Measurements from ENCODE around the gene PAFAH1B2. TPM values are rescaled to one million over a fixed set of nuclear protein-coding genes. Genes with fewer than 3 reads are reported as not detected.

PAFAH1B2 gene
- total RNA-seq, 4 donors from 2014 or later: 58.0 to 67.5 (median 63.3) TPM

DNA sequence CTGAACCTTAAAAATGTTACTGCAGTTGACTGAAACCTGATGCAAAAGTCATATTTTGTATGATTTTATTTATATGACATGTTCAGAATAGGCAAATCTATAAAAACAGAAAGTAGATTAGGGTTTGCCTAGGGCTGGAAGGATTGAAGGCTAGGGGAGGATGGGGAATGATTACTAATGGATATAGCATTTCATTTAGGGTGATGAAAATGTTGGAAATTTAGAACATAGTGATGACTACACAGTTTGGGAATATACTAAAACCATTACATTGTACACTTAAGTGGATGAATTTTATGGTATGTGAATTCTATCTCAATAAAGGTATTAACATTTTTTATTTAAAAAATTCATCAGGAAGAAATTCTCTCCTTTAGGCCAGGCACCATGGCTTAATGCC lies 22.9 kb upstream of the PAFAH1B2 start:
- no peak for TF ChIP-seq POLR2AphosphoS5 (IDR thresholded peaks at IDR 0.05)
- TF ChIP-seq EP300 (IDR thresholded peaks at IDR 0.05): no peak
- no peak for TF ChIP-seq POLR2A (IDR thresholded peaks at IDR 0.05)
- TF ChIP-seq, protein P1, sequence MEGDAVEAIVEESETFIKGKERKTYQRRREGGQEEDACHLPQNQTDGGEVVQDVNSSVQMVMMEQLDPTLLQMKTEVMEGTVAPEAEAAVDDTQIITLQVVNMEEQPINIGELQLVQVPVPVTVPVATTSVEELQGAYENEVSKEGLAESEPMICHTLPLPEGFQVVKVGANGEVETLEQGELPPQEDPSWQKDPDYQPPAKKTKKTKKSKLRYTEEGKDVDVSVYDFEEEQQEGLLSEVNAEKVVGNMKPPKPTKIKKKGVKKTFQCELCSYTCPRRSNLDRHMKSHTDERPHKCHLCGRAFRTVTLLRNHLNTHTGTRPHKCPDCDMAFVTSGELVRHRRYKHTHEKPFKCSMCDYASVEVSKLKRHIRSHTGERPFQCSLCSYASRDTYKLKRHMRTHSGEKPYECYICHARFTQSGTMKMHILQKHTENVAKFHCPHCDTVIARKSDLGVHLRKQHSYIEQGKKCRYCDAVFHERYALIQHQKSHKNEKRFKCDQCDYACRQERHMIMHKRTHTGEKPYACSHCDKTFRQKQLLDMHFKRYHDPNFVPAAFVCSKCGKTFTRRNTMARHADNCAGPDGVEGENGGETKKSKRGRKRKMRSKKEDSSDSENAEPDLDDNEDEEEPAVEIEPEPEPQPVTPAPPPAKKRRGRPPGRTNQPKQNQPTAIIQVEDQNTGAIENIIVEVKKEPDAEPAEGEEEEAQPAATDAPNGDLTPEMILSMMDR (IDR thresholded peaks at IDR 0.05): no peak

DNA sequence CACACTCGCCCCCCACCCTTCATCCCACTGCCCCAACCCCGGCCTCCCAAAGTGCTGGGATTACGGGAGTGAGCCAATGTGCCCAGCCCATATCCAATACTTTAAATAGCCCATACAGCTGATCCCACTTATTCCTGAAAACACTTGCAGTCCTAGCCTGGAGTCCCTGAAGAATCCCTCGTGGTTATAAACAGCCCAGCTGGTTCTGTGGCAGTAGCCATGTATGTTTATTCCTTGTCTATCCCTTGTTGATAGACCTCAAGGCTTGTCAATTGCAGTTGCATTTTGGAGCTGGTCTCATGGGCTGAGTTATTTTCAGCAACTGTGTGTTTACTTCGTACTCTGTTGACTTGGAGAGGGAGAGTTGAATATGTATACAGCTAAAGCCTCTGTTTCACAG lies 21.5 kb upstream of the PAFAH1B2 start:
- H3K27ac ChIP-seq: no peak overlapping the region
- no peaks in the 10 kb centered on the region for H3K36me3 ChIP-seq
- 76% methylated on average over 5 of the region's 5 CpGs for WGBS
- H3K4me1 ChIP-seq: no peaks in the 10 kb centered on the region
- H3K27me3 ChIP-seq: no peaks in the 10 kb centered on the region
- no peaks in the 10 kb centered on the region for H3K9me3 ChIP-seq
- H3K4me3 ChIP-seq: no peak overlapping the region
- DNase-seq (ENCODE audit: low spot score in 2 of 2): no peak
- TF ChIP-seq POLR2AphosphoS5 (IDR thresholded peaks at IDR 0.05) (no peak), EP300 (IDR thresholded peaks at IDR 0.05) (no peak), POLR2A (IDR thresholded peaks at IDR 0.05) (no peak)
- TF ChIP-seq, protein P1 (IDR thresholded peaks at IDR 0.05): no peak

More for the DNA sequence above, 22.9 kb upstream of the PAFAH1B2 start:
- Histone ChIP-seq H3K27me3 (no peaks in the 10 kb centered on the region), H3K4me1 (no peaks in the 10 kb centered on the region), H3K9me3 (no peaks in the 10 kb centered on the region), H3K4me3 (no peak overlapping the region), H3K36me3 (no peaks in the 10 kb centered on the region), H3K27ac (no peak overlapping the region)
- DNase-seq (ENCODE audit: low spot score in 2 of 2): no peak

DNA sequence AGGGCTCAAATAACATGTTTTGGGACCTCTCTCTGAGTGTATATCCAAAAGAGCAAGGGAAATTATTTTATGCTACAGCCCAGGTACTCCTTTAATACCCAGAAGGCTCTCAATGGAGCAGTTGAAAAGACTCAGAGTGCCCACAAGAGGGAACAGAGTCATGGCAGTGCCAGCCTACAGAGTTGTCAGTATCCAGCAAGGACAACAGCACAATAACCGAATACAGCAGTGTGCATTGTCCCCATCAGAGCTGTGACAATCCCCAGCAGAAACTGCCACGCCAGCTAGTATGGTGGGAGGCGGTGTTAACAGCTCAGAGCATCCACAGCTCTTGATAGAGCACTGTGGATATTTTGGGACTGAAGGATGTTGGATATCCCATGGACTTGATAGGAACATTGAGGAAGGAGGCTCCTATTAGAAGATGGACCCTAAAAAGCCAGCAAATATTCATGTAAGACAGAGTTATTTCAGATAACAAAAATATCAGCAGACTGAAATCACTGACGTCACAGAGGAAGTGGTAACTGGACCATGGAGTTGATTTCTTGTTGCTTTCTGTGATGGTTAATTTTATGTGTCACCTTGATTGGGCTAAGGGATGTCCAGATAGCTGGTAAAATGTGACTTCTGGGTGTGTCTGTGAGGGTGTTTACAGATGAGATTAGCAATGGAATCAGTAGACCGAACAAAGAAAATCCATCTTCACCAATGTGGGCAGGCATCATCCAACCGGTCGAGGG lies 17.7 kb upstream of the PAFAH1B2 start:
- H3K4me3 ChIP-seq: no peak overlapping the region
- H3K27ac ChIP-seq: no peak overlapping the region
- no peaks in the 10 kb centered on the region for H3K4me1 ChIP-seq
- no peak for DNase-seq (ENCODE audit: low spot score in 2 of 2)
- no peaks in the 10 kb centered on the region for H3K9me3 ChIP-seq
- H3K36me3 ChIP-seq: no peaks in the 10 kb centered on the region
- no peaks in the 10 kb centered on the region for H3K27me3 ChIP-seq
- TF ChIP-seq POLR2AphosphoS5 (IDR thresholded peaks at IDR 0.05) (no peak), EP300 (IDR thresholded peaks at IDR 0.05) (no peak), POLR2A (IDR thresholded peaks at IDR 0.05) (no peak)
- TF ChIP-seq, protein P1 (IDR thresholded peaks at IDR 0.05): no peak
- WGBS: 89% methylated on average over 7 of the region's 7 CpGs

DNA sequence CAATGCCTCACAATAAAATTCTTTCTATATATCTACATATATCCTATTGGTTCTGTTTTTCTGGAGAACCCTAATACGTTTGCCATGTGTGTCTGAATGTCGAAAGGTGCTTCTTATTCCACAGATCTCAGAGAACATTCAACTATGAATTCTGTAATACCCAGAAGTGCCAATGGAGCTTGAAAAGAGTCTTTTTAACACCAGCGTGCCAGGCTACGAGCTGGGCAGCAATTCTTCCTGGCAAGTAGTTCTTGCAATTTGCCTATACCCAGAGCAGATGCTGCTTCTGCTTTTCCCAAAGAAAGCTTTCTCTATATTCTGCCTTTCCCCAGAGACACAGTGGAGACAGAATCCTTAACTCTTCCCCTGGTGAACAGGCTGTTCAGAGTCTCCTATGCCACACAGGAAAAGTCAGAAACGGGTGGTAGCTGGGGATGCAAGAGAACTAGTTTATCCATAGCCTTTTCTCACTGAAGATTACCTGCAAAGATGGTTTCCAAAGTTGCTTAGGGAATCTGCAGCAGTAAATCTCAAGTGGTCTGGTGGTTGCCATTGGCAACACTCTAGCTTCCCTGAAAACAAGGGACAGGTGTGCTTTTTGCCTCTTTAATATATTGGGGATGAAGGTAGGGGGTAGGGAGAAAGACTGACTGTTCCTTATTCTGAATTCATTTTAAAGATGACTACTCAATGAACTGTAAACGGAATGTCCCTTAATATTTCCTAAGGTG lies 16.8 kb upstream of the PAFAH1B2 start:
- no peak for DNase-seq (ENCODE audit: low spot score in 2 of 2)
- WGBS: 75% methylated on average over 6 of the region's 6 CpGs

More for the DNA sequence above, 16.8 kb upstream of the PAFAH1B2 start:
- no peaks in the 10 kb centered on the region for H3K4me1 ChIP-seq
- TF ChIP-seq EP300 (IDR thresholded peaks at IDR 0.05) (no peak), POLR2AphosphoS5 (IDR thresholded peaks at IDR 0.05) (no peak), POLR2A (IDR thresholded peaks at IDR 0.05) (no peak)
- TF ChIP-seq, protein P1 (IDR thresholded peaks at IDR 0.05): no peak
- no peak overlapping the region for H3K4me3 ChIP-seq
- H3K27me3 ChIP-seq: no peaks in the 10 kb centered on the region
- no peaks in the 10 kb centered on the region for H3K9me3 ChIP-seq
- H3K36me3 ChIP-seq: no peaks in the 10 kb centered on the region
- no peak overlapping the region for H3K27ac ChIP-seq

All from suprapubic skin (tissue), 4 donors.